ENCODE data around the gene NMNAT2. TPM values are rescaled to one million over a fixed set of nuclear protein-coding genes. Genes with fewer than 3 reads are reported as not detected.

The NMNAT2 gene
- total RNA-seq, 4 donors from 2014 or later: 0.20 to 0.48 (median 0.27) TPM; not detected in 1

GRCh38 chr1:183206538-183207122 lies 211.6 kb downstream of the NMNAT2 start:
- DNase-seq: no peak
- H3K4me1 ChIP-seq: peaks cover 0 to 4% (median 2%) of the 10 kb centered on the region in 4 donors
- intact Hi-C loops (cut with DNase I; ENCODE audit: low total_unique reads): no loop called here
- no peaks in the 10 kb centered on the region for H3K27me3 ChIP-seq
- TF ChIP-seq EP300 (IDR thresholded peaks at IDR 0.05; ENCODE audit: low read depth) (no peak), POLR2A (IDR thresholded peaks at IDR 0.05) (no peak), CTCF (IDR thresholded peaks at IDR 0.05) (no peak), POLR2AphosphoS5 (IDR thresholded peaks at IDR 0.05) (no peak)
- no peak overlapping the region for H3K4me3 ChIP-seq
- in situ Hi-C loops (cut with MboI; ENCODE audit: low pct_ligation_motif_present in 1 of 4, low pct_unique_long_range_greater_than_20kb in 1 of 4, low sequenced_read_pairs in 3 of 4): no loop called here
- no peaks in the 10 kb centered on the region for H3K9me3 ChIP-seq
- no peak overlapping the region for H3K27ac ChIP-seq
- WGBS, 2 donors (ENCODE audit: low coverage in 1 of 2): 92 to 100% methylated on average over 1 to 6 of the region's 6 CpGs
- no peaks in the 10 kb centered on the region for H3K36me3 ChIP-seq

- no peaks in the 10 kb centered on the region for H3K36me3 ChIP-seq
- peak overlapping the region; percentile 24 to 54 (median 32) for H3K27ac ChIP-seq
- no peak for DNase-seq
- no peaks in the 10 kb centered on the region for H3K27me3 ChIP-seq
- intact Hi-C loops (cut with DNase I; ENCODE audit: low total_unique reads) (no loop called here), in situ Hi-C loops (cut with MboI; ENCODE audit: low pct_ligation_motif_present in 1 of 4, low pct_unique_long_range_greater_than_20kb in 1 of 4, low sequenced_read_pairs in 3 of 4) (no loop called here)
- H3K9me3 ChIP-seq: no peaks in the 10 kb centered on the region
- 74 to 86% methylated on average over 1 to 3 of the region's 3 CpGs for WGBS, 2 donors (ENCODE audit: low coverage in 1 of 2)
- H3K4me1 ChIP-seq: peaks cover 0 to 4% (median 2%) of the 10 kb centered on the region in 4 donors
- TF ChIP-seq POLR2A (IDR thresholded peaks at IDR 0.05) (no peak), EP300 (IDR thresholded peaks at IDR 0.05; ENCODE audit: low read depth) (peak; percentile 43), POLR2AphosphoS5 (IDR thresholded peaks at IDR 0.05) (peak; percentile 38 to 76 (median 61))
- no peak overlapping the region for H3K4me3 ChIP-seq
Measured at GRCh38 chr1:183205196-183205781, 212.9 kb downstream of the NMNAT2 start.

GRCh38 chr1:183203094-183203493 lies 215.1 kb downstream of the NMNAT2 start:
- Histone ChIP-seq H3K4me3 (no peak overlapping the region), H3K27me3 (no peaks in the 10 kb centered on the region), H3K36me3 (no peaks in the 10 kb centered on the region), H3K4me1 (peaks cover 0 to 4% (median 0%) of the 10 kb centered on the region in 4 donors), H3K27ac (no peak overlapping the region), H3K9me3 (no peaks in the 10 kb centered on the region)
- WGBS, 2 donors (ENCODE audit: low coverage in 1 of 2): 67 to 78% methylated on average over 3 of the region's 3 CpGs
- no peak for DNase-seq
- intact Hi-C loops (cut with DNase I; ENCODE audit: low total_unique reads): no loop called here
- in situ Hi-C loops (cut with MboI; ENCODE audit: low pct_ligation_motif_present in 1 of 4, low pct_unique_long_range_greater_than_20kb in 1 of 4, low sequenced_read_pairs in 3 of 4): no loop called here
- TF ChIP-seq CTCF (IDR thresholded peaks at IDR 0.05) (no peak), POLR2AphosphoS5 (IDR thresholded peaks at IDR 0.05) (no peak), POLR2A (IDR thresholded peaks at IDR 0.05) (no peak), EP300 (IDR thresholded peaks at IDR 0.05; ENCODE audit: low read depth) (no peak)

GRCh38 chr1:183200451-183200850 lies 217.7 kb downstream of the NMNAT2 start:
- WGBS, 2 donors (ENCODE audit: low coverage in 1 of 2): 90 to 100% methylated on average over 1 to 9 of the region's 9 CpGs
- no peak for DNase-seq
- no peaks in the 10 kb centered on the region for H3K36me3 ChIP-seq

GRCh38 chr1:183199304-183199703 lies 218.9 kb downstream of the NMNAT2 start:
- H3K4me1 ChIP-seq: peaks cover 0 to 14% (median 7%) of the 10 kb centered on the region in 4 donors
- H3K27me3 ChIP-seq: no peaks in the 10 kb centered on the region
- intact Hi-C loops (cut with DNase I; ENCODE audit: low total_unique reads): no loop called here
- no peak for DNase-seq
- H3K9me3 ChIP-seq: no peaks in the 10 kb centered on the region
- no peak overlapping the region for H3K4me3 ChIP-seq
- 85 to 93% methylated on average over 2 to 3 of the region's 3 CpGs for WGBS, 2 donors (ENCODE audit: low coverage in 1 of 2)
- TF ChIP-seq POLR2A (IDR thresholded peaks at IDR 0.05) (no peak), EP300 (IDR thresholded peaks at IDR 0.05; ENCODE audit: low read depth) (no peak), POLR2AphosphoS5 (IDR thresholded peaks at IDR 0.05) (no peak), CTCF (IDR thresholded peaks at IDR 0.05) (no peak)
- no peak overlapping the region for H3K27ac ChIP-seq
- in situ Hi-C loops (cut with MboI; ENCODE audit: low pct_ligation_motif_present in 1 of 4, low pct_unique_long_range_greater_than_20kb in 1 of 4, low sequenced_read_pairs in 3 of 4): no loop called here
- no peaks in the 10 kb centered on the region for H3K36me3 ChIP-seq

More at GRCh38 chr1:183200451-183200850, 217.7 kb downstream of the NMNAT2 start:
- H3K4me1 ChIP-seq: peaks cover 0 to 5% (median 2%) of the 10 kb centered on the region in 4 donors
- no peaks in the 10 kb centered on the region for H3K9me3 ChIP-seq
- H3K27ac ChIP-seq: no peak overlapping the region
- TF ChIP-seq EP300 (IDR thresholded peaks at IDR 0.05; ENCODE audit: low read depth): no peak
- no peaks in the 10 kb centered on the region for H3K27me3 ChIP-seq
- intact Hi-C loops (cut with DNase I; ENCODE audit: low total_unique reads): no loop called here
- in situ Hi-C loops (cut with MboI; ENCODE audit: low pct_ligation_motif_present in 1 of 4, low pct_unique_long_range_greater_than_20kb in 1 of 4, low sequenced_read_pairs in 3 of 4): no loop called here
- H3K4me3 ChIP-seq: no peak overlapping the region

Data from transverse colon (tissue), 4 donors.